Psoas muscle (tissue), 8 donors: ENCODE results near the gene TRIM25. TPM values are rescaled to one million over a fixed set of nuclear protein-coding genes. Genes with fewer than 3 reads are reported as not detected.

ENCODE experiments used
- ATAC-seq, 4 donors: fragments of 200-7000 bp; cut with Tn5 transposase; one replicate each; pipeline ENCODE4 v1.9.1; 2020; ENCODE audit warnings: moderate library complexity in 3 of 4, mild to moderate bottlenecking in 2 of 4
- DNase-seq, 2 donors: peaks; one replicate each; pipeline ENCODE4 v3.0.0-alpha.2; 2020
- H3K27ac ChIP-seq: fragments of 200-600 bp; one replicate; pipeline ENCODE4 v1.8.0; 2022
- H3K27me3 ChIP-seq, 3 donors: fragments of 200-600 bp in 1 of 3; one replicate each; pipeline versions ENCODE4 v1.6.1 to v1.8.0; 2013 to 2022; ENCODE audit warnings: low read length in 2 of 3, mild to moderate bottlenecking in 2 of 3, moderate library complexity in 1 of 3; ENCODE audit not compliant: insufficient read depth in 3 of 3
- H3K36me3 ChIP-seq, 2 donors: fragments of 200-600 bp in 1 of 2; one replicate each; pipeline versions ENCODE4 v1.6.1 to v1.8.0; 2013 to 2022; ENCODE audit warnings: low read depth in 1 of 2, mild to moderate bottlenecking in 1 of 2, moderate library complexity in 1 of 2; ENCODE audit not compliant: insufficient read depth in 1 of 2
- H3K4me1 ChIP-seq: fragments of 200-600 bp; one replicate; pipeline ENCODE4 v1.8.0; 2022
- H3K4me3 ChIP-seq: fragments of 200-600 bp; one replicate; pipeline ENCODE4 v1.8.0; 2022; ENCODE audit warnings: mild to moderate bottlenecking
- H3K9me3 ChIP-seq: fragments of 200-600 bp; one replicate; pipeline ENCODE4 v1.8.0; 2022
- CTCF ChIP-seq: fragments of 200-600 bp; IDR thresholded peaks from one replicate; pipeline ENCODE4 v1.8.0; 2022; ENCODE audit warnings: antibody characterized with exemption
- WGBS, 3 donors: extraction: QIAGEN DNeasy Blood & Tissue Kit; methylation state at CpG; one replicate each; pipeline versions ENCODE4 v1.1.6 to v1.1.7; 2013; 5-methylcytosine and 5-hydroxymethylcytosine counted together
- intact Hi-C, 2 donors: fragments of 100-400 bp; cut with DNase I; formaldehyde crosslinking; loops; one replicate each; pipeline versions ENCODE4 v1.11.0 to v1.14.2; 2022
- polyA plus RNA-seq, 3 donors: library from polyadenylated mRNA; stranded (reverse); fragments of 200-250 nt; gene quantifications; one replicate each; pipeline ENCODE4 v1.2.3, GENCODE V29; 2013
- total RNA-seq, 4 donors: library from RNA; stranded (reverse); fragmentation: NEBNext Ultra II Directional in 2 of 4; extraction: Animal tissue kit (Norgen Biotek cat#: 25700) in 2 of 4; gene quantifications; one replicate each; pipeline versions ENCODE4 v1.2.1 to v1.2.4, GENCODE V29; 2021 to 2023
- donor health status: healthy with polysubstance abuse.
- donor health status: DM: no; HTN: no; CAD: no; lungs with moderate emphysema.
- donor health status: Bipolar disorder and iron deficiency.
- donor health status: healthy.
- donor health status: DM: yes; HTN: yes; CAD: no.
- donor health status: DM: no; HTN: no; CAD: no.
- donor health status: DM: no; HTN: no; CAD: no.
- donor health status: DM: yes; HTN: yes; CAD: no.

Gene TRIM25
- total and polyA plus RNA-seq, 7 donors: 5.1 to 20.0 (median 12.4) TPM

GRCh38 chr17:56887105-56887504, 26.7 kb downstream of the TRIM25 start:
- no peaks in the 10 kb centered on the region for H3K27me3 ChIP-seq
- no peak overlapping the region for H3K4me3 ChIP-seq
- H3K4me1 ChIP-seq: no peaks in the 10 kb centered on the region
- no peak for DNase-seq
- WGBS, 3 donors: 95 to 98% (median 96%) methylated on average over 5 of the region's 5 CpGs
- H3K36me3 ChIP-seq: peaks cover 3 to 52% of the 10 kb centered on the region in 2 donors
- peaks cover 9% of the 10 kb centered on the region for H3K9me3 ChIP-seq
- H3K27ac ChIP-seq: no peak overlapping the region
- intact Hi-C loops: no loop called here
- no peak for ATAC-seq
- TF ChIP-seq CTCF: no peak

GRCh38 chr17:56886288-56886731, 27.5 kb downstream of the TRIM25 start:
- Histone ChIP-seq H3K4me3 (no peak overlapping the region), H3K27ac (no peak overlapping the region), H3K36me3 (peaks cover 3 to 44% of the 10 kb centered on the region in 2 donors), H3K27me3 (no peaks in the 10 kb centered on the region), H3K9me3 (peaks cover 9% of the 10 kb centered on the region), H3K4me1 (no peaks in the 10 kb centered on the region)
- WGBS, 3 donors: 78 to 83% (median 81%) methylated on average over 2 of the region's 2 CpGs
- TF ChIP-seq CTCF: no peak
- DNase-seq (no peak), ATAC-seq (no peak)
- intact Hi-C loops: no loop called here

GRCh38 chr17:56885312-56885657, 28.6 kb downstream of the TRIM25 start:
- Histone ChIP-seq H3K27me3 (no peaks in the 10 kb centered on the region), H3K36me3 (peaks cover 0 to 34% of the 10 kb centered on the region in 2 donors), H3K27ac (no peak overlapping the region), H3K4me1 (no peaks in the 10 kb centered on the region), H3K4me3 (no peak overlapping the region), H3K9me3 (peaks cover 9% of the 10 kb centered on the region)
- DNase-seq: no peak
- intact Hi-C loops: no loop called here
- no peak for ATAC-seq
- TF ChIP-seq CTCF: no peak
- 70 to 81% (median 72%) methylated on average over 2 of the region's 2 CpGs for WGBS, 3 donors

- WGBS, 3 donors: 75 to 88% (median 78%) methylated on average over 6 of the region's 6 CpGs
- Histone ChIP-seq H3K4me3 (no peak overlapping the region), H3K4me1 (no peaks in the 10 kb centered on the region), H3K36me3 (peaks cover 0 to 28% of the 10 kb centered on the region in 2 donors), H3K27ac (no peak overlapping the region), H3K27me3 (no peaks in the 10 kb centered on the region), H3K9me3 (peaks cover 9% of the 10 kb centered on the region)
- DNase-seq: no peak
- intact Hi-C loops: no loop called here
- no peak for ATAC-seq
- no peak for TF ChIP-seq CTCF
Measured at GRCh38 chr17:56884483-56885311, 29.2 kb downstream of the TRIM25 start.

GRCh38 chr17:56883616-56884015, 30.2 kb downstream of the TRIM25 start:
- TF ChIP-seq CTCF: no peak
- Histone ChIP-seq H3K4me1 (no peaks in the 10 kb centered on the region), H3K4me3 (no peak overlapping the region), H3K36me3 (peaks cover 0 to 24% of the 10 kb centered on the region in 2 donors), H3K27ac (no peak overlapping the region), H3K9me3 (peaks cover 9% of the 10 kb centered on the region), H3K27me3 (no peaks in the 10 kb centered on the region)
- 49 to 58% (median 55%) methylated on average over 1 of the region's 1 CpG for WGBS, 3 donors
- ATAC-seq (no peak), DNase-seq (no peak)
- intact Hi-C loops: no loop called here
